ENCODE results near the gene TFAP2B.

GRCh38 chr6:50884364-50884763, 65.7 kb downstream of the TFAP2B start:
- TF ChIP-seq, protein P1, sequence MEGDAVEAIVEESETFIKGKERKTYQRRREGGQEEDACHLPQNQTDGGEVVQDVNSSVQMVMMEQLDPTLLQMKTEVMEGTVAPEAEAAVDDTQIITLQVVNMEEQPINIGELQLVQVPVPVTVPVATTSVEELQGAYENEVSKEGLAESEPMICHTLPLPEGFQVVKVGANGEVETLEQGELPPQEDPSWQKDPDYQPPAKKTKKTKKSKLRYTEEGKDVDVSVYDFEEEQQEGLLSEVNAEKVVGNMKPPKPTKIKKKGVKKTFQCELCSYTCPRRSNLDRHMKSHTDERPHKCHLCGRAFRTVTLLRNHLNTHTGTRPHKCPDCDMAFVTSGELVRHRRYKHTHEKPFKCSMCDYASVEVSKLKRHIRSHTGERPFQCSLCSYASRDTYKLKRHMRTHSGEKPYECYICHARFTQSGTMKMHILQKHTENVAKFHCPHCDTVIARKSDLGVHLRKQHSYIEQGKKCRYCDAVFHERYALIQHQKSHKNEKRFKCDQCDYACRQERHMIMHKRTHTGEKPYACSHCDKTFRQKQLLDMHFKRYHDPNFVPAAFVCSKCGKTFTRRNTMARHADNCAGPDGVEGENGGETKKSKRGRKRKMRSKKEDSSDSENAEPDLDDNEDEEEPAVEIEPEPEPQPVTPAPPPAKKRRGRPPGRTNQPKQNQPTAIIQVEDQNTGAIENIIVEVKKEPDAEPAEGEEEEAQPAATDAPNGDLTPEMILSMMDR (IDR thresholded peaks at IDR 0.05): no peak
- no peak for TF ChIP-seq POLR2A (IDR thresholded peaks at IDR 0.05)

All from right lobe of liver (tissue), 4 donors.